Measurements from ENCODE around the gene ART3. TPM values are rescaled to one million over a fixed set of nuclear protein-coding genes. Genes with fewer than 3 reads are reported as not detected.

The ART3 gene
- polyA plus RNA-seq, 1 of the 3 experiments (the other 2 are of a cell fraction) = not detected

DNA sequence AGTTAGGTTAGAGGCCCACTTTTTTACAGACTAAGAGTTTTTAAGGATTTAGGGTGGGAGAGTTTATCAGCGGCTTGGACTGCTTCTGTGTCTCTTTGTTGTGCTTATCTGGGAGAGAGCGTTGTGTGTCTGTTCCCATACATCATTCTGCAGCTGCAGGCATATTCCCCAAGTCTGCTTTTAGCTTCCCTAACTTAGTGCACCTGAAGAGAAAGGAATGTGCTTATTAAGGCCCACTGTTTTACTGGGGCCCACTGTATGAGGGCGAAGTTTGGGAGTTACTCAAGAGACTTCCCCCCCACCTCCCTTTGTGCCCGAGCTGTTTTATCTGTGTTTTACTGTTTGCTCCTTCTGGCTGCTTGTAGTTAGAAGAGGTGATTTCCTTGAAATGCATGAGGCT lies 31.9 kb downstream of the ART3 start:
- POLR2A ChIA-PET = no interaction called here
- H3K4me1 ChIP-seq (ENCODE audit: control insufficient read depth in 1 of 2, insufficient read depth in 2 of 2, low read depth in 1 of 2, low read length in 1 of 2) = no peaks in the 10 kb centered on the region
- no peaks in the 10 kb centered on the region for H3K36me3 ChIP-seq (replicated peaks in 1 of 2; ENCODE audit: control insufficient read depth in 1 of 2, insufficient read depth in 2 of 2, low read length in 1 of 2)
- TF ChIP-seq EZH2phosphoT487 (IDR thresholded peaks at IDR 0.05; ENCODE audit: borderline replicate concordance, low read depth) (no peak), SIN3A (IDR thresholded peaks at IDR 0.05; ENCODE audit: borderline replicate concordance, low read depth, low read length) (no peak), RXRA (IDR thresholded peaks at IDR 0.05; ENCODE audit: borderline replicate concordance, low read depth) (no peak), TCF12 (IDR thresholded peaks at IDR 0.05) (no peak), USF2 (IDR thresholded peaks at IDR 0.05; ENCODE audit: borderline replicate concordance, low read depth, low read length) (no peak), FOSL2 (IDR thresholded peaks at IDR 0.05; ENCODE audit: borderline replicate concordance, low read depth) (no peak), FOXM1 (IDR thresholded peaks at IDR 0.05; ENCODE audit: low read depth) (no peak), RCOR1 (IDR thresholded peaks at IDR 0.05; ENCODE audit: low read length) (no peak), MXI1 (IDR thresholded peaks at IDR 0.05; ENCODE audit: low read depth, low read length) (no peak), POLR2AphosphoS5 (IDR thresholded peaks at IDR 0.05; ENCODE audit: low read depth, low read length) (no peak), FOXJ3 (CRISPR knock-in tag; IDR thresholded peaks at IDR 0.05) (no peak), ELF1 (IDR thresholded peaks at IDR 0.05) (no peak), GATA2 (CRISPR knock-in tag; IDR thresholded peaks at IDR 0.05) (no peak), JUND (IDR thresholded peaks at IDR 0.05) (no peak), USF1 (IDR thresholded peaks at IDR 0.05; ENCODE audit: borderline replicate concordance, low read depth) (no peak), TAF1 (IDR thresholded peaks at IDR 0.05; ENCODE audit: borderline replicate concordance, low read depth, low read length) (no peak), GABPA (IDR thresholded peaks at IDR 0.05; ENCODE audit: low read depth) (no peak), CHD2 (IDR thresholded peaks at IDR 0.05; ENCODE audit: low read length, partially characterized antibody) (no peak)
- TF ChIP-seq, protein P1, sequence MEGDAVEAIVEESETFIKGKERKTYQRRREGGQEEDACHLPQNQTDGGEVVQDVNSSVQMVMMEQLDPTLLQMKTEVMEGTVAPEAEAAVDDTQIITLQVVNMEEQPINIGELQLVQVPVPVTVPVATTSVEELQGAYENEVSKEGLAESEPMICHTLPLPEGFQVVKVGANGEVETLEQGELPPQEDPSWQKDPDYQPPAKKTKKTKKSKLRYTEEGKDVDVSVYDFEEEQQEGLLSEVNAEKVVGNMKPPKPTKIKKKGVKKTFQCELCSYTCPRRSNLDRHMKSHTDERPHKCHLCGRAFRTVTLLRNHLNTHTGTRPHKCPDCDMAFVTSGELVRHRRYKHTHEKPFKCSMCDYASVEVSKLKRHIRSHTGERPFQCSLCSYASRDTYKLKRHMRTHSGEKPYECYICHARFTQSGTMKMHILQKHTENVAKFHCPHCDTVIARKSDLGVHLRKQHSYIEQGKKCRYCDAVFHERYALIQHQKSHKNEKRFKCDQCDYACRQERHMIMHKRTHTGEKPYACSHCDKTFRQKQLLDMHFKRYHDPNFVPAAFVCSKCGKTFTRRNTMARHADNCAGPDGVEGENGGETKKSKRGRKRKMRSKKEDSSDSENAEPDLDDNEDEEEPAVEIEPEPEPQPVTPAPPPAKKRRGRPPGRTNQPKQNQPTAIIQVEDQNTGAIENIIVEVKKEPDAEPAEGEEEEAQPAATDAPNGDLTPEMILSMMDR (IDR thresholded peaks at IDR 0.05) = no peak
- H3K9me2 ChIP-seq = no peaks in the 10 kb centered on the region
- CTCF ChIA-PET = interaction anchor here (0.7 to 1.7 kb wide), 3 partner anchors 14 to 433 kb away, joined by 3 to 7 read pairs (median 3); partner anchors contain the start of gene G3BP2
- 80% methylated on average over 4 of the region's 4 CpGs for WGBS (ENCODE audit: low lambda C conversion rate)
- H3K4me3 ChIP-seq (ENCODE audit: low read depth in 2 of 2, low read length in 1 of 2) = no peak overlapping the region
- H3K9ac ChIP-seq = no peak overlapping the region
- DNase-seq = no peak
- no peaks in the 10 kb centered on the region for H3F3A ChIP-seq (replicated peaks; ENCODE audit: insufficient read depth)
- H4K20me1 ChIP-seq (ENCODE audit: insufficient read depth) = no peaks in the 10 kb centered on the region
- H3K4me2 ChIP-seq = no peak overlapping the region
- H3K27ac ChIP-seq (ENCODE audit: low read depth in 2 of 2, low read length in 1 of 2) = no peak overlapping the region
- H3K79me2 ChIP-seq (ENCODE audit: insufficient read depth) = no peaks in the 10 kb centered on the region
- H3K27me3 ChIP-seq (ENCODE audit: insufficient read depth) = no peaks in the 10 kb centered on the region
- no peak overlapping the region for H2AFZ ChIP-seq (ENCODE audit: low read depth)
- no peaks in the 10 kb centered on the region for H3K9me3 ChIP-seq

Data from SK-N-SH (cell line).